Measurements from ENCODE around the gene SLC26A1. TPM values are rescaled to one million over a fixed set of nuclear protein-coding genes. Genes with fewer than 3 reads are reported as not detected.
"Not testable (repeated sequence)": the region's sequence is repeated elsewhere in the genome, so short reads cannot be mapped to it uniquely, and the experiment has no call there.

The SLC26A1 gene
- total RNA-seq, 1 experiment from 2014 or later: 0.09 TPM

- H3K4me2 ChIP-seq (ENCODE audit: insufficient read depth, insufficient read length, low read length): peak overlapping the region; percentile 40
- peak overlapping the region in 1 of 3 experiments; percentile 57; a peak in 3 of 7 replicates for H3K27ac Mint-ChIP-seq
Measured at GRCh38 chr4:945274-946102, 47.7 kb downstream of the SLC26A1 start.

GRCh38 chr4:939508-939907, 53.7 kb downstream of the SLC26A1 start:
- H2BK15ac ChIP-seq (ENCODE audit: low read depth, low read length); H2BK120ac ChIP-seq (ENCODE audit: low read depth, low read length, poor library complexity, severe bottlenecking); H3K9me3 ChIP-seq (ENCODE audit: control insufficient read depth, low read depth, low read length); H4K20me1 ChIP-seq (ENCODE audit: control insufficient read depth, insufficient read depth, insufficient read length); H3K4me1 ChIP-seq (ENCODE audit: insufficient read depth, low read length); H3K79me2 ChIP-seq (ENCODE audit: insufficient read depth, low read length); H3K27ac Mint-ChIP-seq; H3K14ac ChIP-seq (ENCODE audit: insufficient read depth, low read length); H3K4me3 Mint-ChIP-seq; H3K23ac ChIP-seq (ENCODE audit: insufficient read length, low read depth, low read length); H2BK12ac ChIP-seq (ENCODE audit: insufficient read length, low read depth, low read length); H3K27ac ChIP-seq (ENCODE audit: insufficient read length, low read depth, low read length); H3K4me1 Mint-ChIP-seq; H2AFZ ChIP-seq (ENCODE audit: low read length); H2AK5ac ChIP-seq (ENCODE audit: insufficient read length, low read length); H3K4me2 ChIP-seq (ENCODE audit: insufficient read depth, insufficient read length, low read length); H3K56ac ChIP-seq (ENCODE audit: insufficient read length, low read depth, low read length); H3K9ac ChIP-seq (ENCODE audit: extremely low read depth, insufficient read length, low read length); H4K5ac ChIP-seq (ENCODE audit: insufficient read length, low read depth, low read length); H3K9me3 Mint-ChIP-seq; H2BK20ac ChIP-seq (ENCODE audit: low read depth, low read length, poor library complexity, severe bottlenecking); H3T11ph ChIP-seq (ENCODE audit: low read length); H3K27me3 ChIP-seq (ENCODE audit: insufficient read depth, low read length); H3K18ac ChIP-seq (ENCODE audit: insufficient read length, low read depth, low read length); H3K79me1 ChIP-seq (ENCODE audit: insufficient read depth, low read depth, low read length, poor library complexity, severe bottlenecking); H3K23me2 ChIP-seq (ENCODE audit: insufficient read length, low read depth, low read length, poor library complexity, severe bottlenecking); DNase-seq; H2BK5ac ChIP-seq (ENCODE audit: insufficient read length, low read length); H3K4ac ChIP-seq (ENCODE audit: low read depth, low read length); H4K91ac ChIP-seq (ENCODE audit: insufficient read length, low read depth, low read length); H4K8ac ChIP-seq (replicated peaks; ENCODE audit: insufficient read length, low read depth, low read length); H3K36me3 Mint-ChIP-seq (ENCODE audit: insufficient read depth in 1 of 3, low read depth in 3 of 3); H3K27me3 Mint-ChIP-seq (ENCODE audit: low read depth): not testable (repeated sequence)
- no CpG with 5 or more reads among the region's 4 CpGs for WGBS (ENCODE audit: extremely low coverage, insufficient read length, low lambda C conversion rate)

More at GRCh38 chr4:945274-946102, 47.7 kb downstream of the SLC26A1 start:
- Histone ChIP-seq H2BK20ac (ENCODE audit: low read depth, low read length, poor library complexity, severe bottlenecking) (no peak overlapping the region), H3T11ph (ENCODE audit: low read length) (no peak overlapping the region), H4K91ac (ENCODE audit: insufficient read length, low read depth, low read length) (no peak overlapping the region), H4K20me1 (ENCODE audit: control insufficient read depth, insufficient read depth, insufficient read length) (no peaks in the 10 kb centered on the region), H4K5ac (ENCODE audit: insufficient read length, low read depth, low read length) (no peak overlapping the region), H2BK5ac (ENCODE audit: insufficient read length, low read length) (no peak overlapping the region), H2BK15ac (ENCODE audit: low read depth, low read length) (no peak overlapping the region), H3K18ac (ENCODE audit: insufficient read length, low read depth, low read length) (peak overlapping the region; percentile 37), H2BK120ac (ENCODE audit: low read depth, low read length, poor library complexity, severe bottlenecking) (no peak overlapping the region), H3K23me2 (ENCODE audit: insufficient read length, low read depth, low read length, poor library complexity, severe bottlenecking) (no peaks in the 10 kb centered on the region), H2BK12ac (ENCODE audit: insufficient read length, low read depth, low read length) (no peak overlapping the region), H3K27ac (ENCODE audit: insufficient read length, low read depth, low read length) (no peak overlapping the region), H3K23ac (ENCODE audit: insufficient read length, low read depth, low read length) (no peak overlapping the region), H3K4ac (ENCODE audit: low read depth, low read length) (no peak overlapping the region), H3K79me2 (ENCODE audit: insufficient read depth, low read length) (no peaks in the 10 kb centered on the region), H3K9me3 (ENCODE audit: control insufficient read depth, low read depth, low read length) (no peaks in the 10 kb centered on the region), H3K27me3 (ENCODE audit: insufficient read depth, low read length) (no peaks in the 10 kb centered on the region), H3K4me1 (ENCODE audit: insufficient read depth, low read length) (no peaks in the 10 kb centered on the region; the same call in 1 of the 2 replicates), H3K56ac (ENCODE audit: insufficient read length, low read depth, low read length) (no peak overlapping the region), H3K9ac (ENCODE audit: extremely low read depth, insufficient read length, low read length) (peak overlapping the region; percentile 8), H4K8ac (replicated peaks; ENCODE audit: insufficient read length, low read depth, low read length) (no peak overlapping the region), H3K14ac (ENCODE audit: insufficient read depth, low read length) (0 out of 2 replicates have a peak overlapping the region, but pooled peaks have one; percentile 22), H3K79me1 (ENCODE audit: insufficient read depth, low read depth, low read length, poor library complexity, severe bottlenecking) (no peaks in the 10 kb centered on the region), H2AFZ (ENCODE audit: low read length) (no peak overlapping the region), H2AK5ac (ENCODE audit: insufficient read length, low read length) (no peak overlapping the region)
- DNase-seq: peak; percentile 27
- Mint-ChIP-seq H3K4me1 (peaks cover 11 to 14% of the 10 kb centered on the region in 2 experiments), H3K4me3 (peak overlapping the region; percentile 14 to 67), H3K36me3 (ENCODE audit: insufficient read depth in 1 of 3, low read depth in 3 of 3) (no peaks in the 10 kb centered on the region; a peak in 1 of 7 replicates), H3K27me3 (ENCODE audit: low read depth) (peaks cover 14% of the 10 kb centered on the region), H3K9me3 (no peaks in the 10 kb centered on the region)
- WGBS (ENCODE audit: extremely low coverage, insufficient read length, low lambda C conversion rate): no CpG with 5 or more reads among the region's 28 CpGs
- TF ChIP-seq CTCF (conservative IDR thresholded peaks at IDR 0.05): no peak

Measured in H9 (cell line).